K562 (cell line): ENCODE data around the gene DISP1. TPM values are rescaled to one million over a fixed set of nuclear protein-coding genes. Genes with fewer than 3 reads are reported as not detected.

Source experiments
- ATF7 ChIP-seq: fragments of 450-650 bp; IDR thresholded peaks from 2 replicates; pipeline ENCODE4 v1.7.1; 2014; ENCODE audit warnings: mild to moderate bottlenecking, moderate library complexity
- CTCFL ChIP-seq: IDR thresholded peaks from 2 replicates; pipeline ENCODE4 v1.6.1; 2011; ENCODE audit warnings: borderline replicate concordance, low read depth, mild to moderate bottlenecking, moderate library complexity, low read length; ENCODE audit not compliant: insufficient read depth, poor library complexity, severe bottlenecking
- CUX1 ChIP-seq: fragments of 200-800 bp; sonication (Bioruptor generic); IDR thresholded peaks from 2 replicates; pipeline ENCODE4 v1.6.1; 2016; ENCODE audit warnings: missing genetic modification characterization, missing compliant biosample characterization
- GMEB1 ChIP-seq: fragments of 250-450 bp; sonication (Bioruptor Pico); IDR thresholded peaks from 2 replicates; pipeline ENCODE4 v1.4.0; 2020; ENCODE audit warnings: mild to moderate bottlenecking
- RERE ChIP-seq: sonication (generic); formaldehyde crosslinking; IDR thresholded peaks from 2 replicates; pipeline ENCODE4 v1.8.0; 2023; ENCODE audit warnings: missing genetic modification reagents, mild to moderate bottlenecking, borderline replicate concordance
- polyA plus RNA-seq, 8 experiments: library from polyadenylated mRNA; depleted of rRNA in 4 of 8; stranded (reverse) in 5 of 8; unstranded in 3 of 8; fragments of >200 nt; fragmentation: Nextera tagmentation in 2 of 8; fragmentation: Illumina TruSeq in 1 of 8; extraction: Ambion mirVana in 2 of 8; extraction: Trizol in 1 of 8; gene quantifications; 2 replicates each; pipeline versions ENCODE4 v1.2.1 to v1.2.3, GENCODE V29; 2011 to 2014; ENCODE audit warnings: inconsistent platforms in 1 of 8, missing spikeins in 1 of 8
- total RNA-seq, 7 experiments: library from RNA; depleted of rRNA in 6 of 7; stranded (reverse); fragments of >200 nt in 6 of 7; fragmentation: Illumina TruSeq in 2 of 7; extraction: Trizol in 2 of 7; gene quantifications; 2 replicates each; pipeline versions ENCODE4 v1.2.1 to v1.2.3, GENCODE V29; 2011 to 2021; ENCODE audit warnings: low replicate concordance in 1 of 7

DISP1 gene
- total and polyA plus RNA-seq, 9 of the 15 experiments (the other 6 are each of a cell fraction or from before 2014, with no cell fraction given): 0.02 to 0.35 (median 0.04) TPM; not detected in 2

- TF ChIP-seq CUX1 (no peak), ATF7 (no peak), RERE (CRISPR knock-in tag) (no peak), CTCFL (no peak), GMEB1 (CRISPR knock-in tag) (no peak)
Measured at GRCh38 chr1:222818171-222818570, 3.3 kb downstream of the DISP1 start (continued).
